SK-N-SH (cell line): ENCODE results near the gene RBBP5. TPM values are rescaled to one million over a fixed set of nuclear protein-coding genes. Genes with fewer than 3 reads are reported as not detected.

Experiments
- CTCF ChIA-PET: fragments of 300-600, 350-600 bp; formaldehyde crosslinking; extraction: SDS; loops from one replicate; lab custom pipeline; 2021; lab: Yijun Ruan, JAX
- POLR2A ChIA-PET: fragments of 350-600 bp; sonication (Branson Sonifier 250); formaldehyde crosslinking; extraction: SDS; loops from one replicate; lab custom pipeline; 2020; ENCODE audit warnings: antibody characterized with exemption, inconsistent platforms; lab: Yijun Ruan, JAX
- DNase-seq: peaks from one replicate; pipeline ENCODE4 v3.0.0; 2012
- H2AFZ ChIP-seq: fragments of 200-600 bp; sonication (generic); 2 replicates; pipeline ENCODE4 v1.8.1; 2016; ENCODE audit warnings: antibody characterized with exemption, mild to moderate bottlenecking, low read depth
- H3F3A ChIP-seq: fragments of 200-600 bp; sonication (generic); replicated peaks from 2 replicates; pipeline ENCODE3; 2016; ENCODE audit warnings: antibody characterized with exemption, mild to moderate bottlenecking; ENCODE audit not compliant: insufficient read depth
- H3K27ac ChIP-seq, 2 experiments: fragments of 200-500 bp in 1 of 2; fragments of 200-600 bp in 1 of 2; sonication (Bioruptor generic) in 1 of 2; sonication (generic), shearing (Covaris generic) in 1 of 2; 2 replicates each; pipeline versions ENCODE4 v1.5.1 to v1.6.1; 2014 to 2016; ENCODE audit warnings: low read depth in 2 of 2, inconsistent platforms in 1 of 2, low read length in 1 of 2, mild to moderate bottlenecking in 1 of 2, mixed read lengths in 1 of 2
- H3K27me3 ChIP-seq: fragments of 200-600 bp; sonication (generic), shearing (Covaris generic); 2 replicates; pipeline ENCODE4 v1.6.1; 2016; ENCODE audit warnings: mixed run types; ENCODE audit not compliant: insufficient read depth
- H3K36me3 ChIP-seq, 2 experiments: fragments of 200-500 bp in 1 of 2; fragments of 200-600 bp in 1 of 2; sonication (Bioruptor generic) in 1 of 2; sonication (generic) in 1 of 2; replicated peaks in 1 of 2; 2 replicates each; pipeline versions ENCODE3 to v1.5.1; 2014 to 2016; ENCODE audit warnings: low read length in 1 of 2, mild to moderate bottlenecking in 1 of 2; ENCODE audit not compliant: insufficient read depth in 2 of 2, control insufficient read depth in 1 of 2
- H3K4me1 ChIP-seq, 2 experiments: fragments of 200-500 bp in 1 of 2; fragments of 200-600 bp in 1 of 2; sonication (Bioruptor generic) in 1 of 2; sonication (generic), shearing (Covaris generic) in 1 of 2; 2 replicates each; pipeline versions ENCODE4 v1.5.1 to v1.6.1; 2014 to 2016; ENCODE audit warnings: low read depth in 1 of 2, low read length in 1 of 2, mixed run types in 1 of 2; ENCODE audit not compliant: insufficient read depth in 2 of 2, control insufficient read depth in 1 of 2
- H3K4me2 ChIP-seq: fragments of 200-600 bp; sonication (generic), shearing (Covaris generic); 2 replicates; pipeline ENCODE4 v1.6.1; 2017; ENCODE audit warnings: mixed run types
- H3K4me3 ChIP-seq, 2 experiments: fragments of 200-500 bp in 1 of 2; fragments of 200-600 bp in 1 of 2; sonication (Bioruptor generic) in 1 of 2; sonication (generic), shearing (Covaris generic) in 1 of 2; 2 replicates each; pipeline versions ENCODE4 v1.5.1 to v1.8.1; 2014 to 2016; ENCODE audit warnings: low read depth in 2 of 2, inconsistent platforms in 1 of 2, low read length in 1 of 2, mild to moderate bottlenecking in 1 of 2, mixed read lengths in 1 of 2, moderate library complexity in 1 of 2
- H3K79me2 ChIP-seq: fragments of 200-600 bp; sonication (generic); 2 replicates; pipeline ENCODE4 v1.8.1; 2017; ENCODE audit warnings: mild to moderate bottlenecking; ENCODE audit not compliant: insufficient read depth
- H3K9ac ChIP-seq: fragments of 200-600 bp; sonication (generic); 2 replicates; pipeline ENCODE4 v1.6.1; 2017; ENCODE audit warnings: mixed run types
- H3K9me2 ChIP-seq: fragments of 200-600 bp; sonication (generic); 2 replicates; pipeline ENCODE4 v1.6.1; 2017; ENCODE audit warnings: mixed run types
- H3K9me3 ChIP-seq: fragments of 200-600 bp; sonication (generic); 2 replicates; pipeline ENCODE4 v1.6.1; 2017; ENCODE audit warnings: mixed run types, mild to moderate bottlenecking, moderate library complexity
- H4K20me1 ChIP-seq: fragments of 200-600 bp; sonication (generic); 2 replicates; pipeline ENCODE4 v1.6.1; 2017; ENCODE audit warnings: mild to moderate bottlenecking, mixed run types; ENCODE audit not compliant: insufficient read depth
- CHD2 ChIP-seq: fragments of 150-350 bp; IDR thresholded peaks from 2 replicates; pipeline ENCODE4 v1.6.1; 2018; ENCODE audit warnings: low read length; ENCODE audit not compliant: partially characterized antibody
- CTCF ChIP-seq: fragments of 200-600 bp; sonication (generic); IDR thresholded peaks from 2 replicates; pipeline ENCODE4 v1.6.1; 2017; ENCODE audit warnings: antibody characterized with exemption, mild to moderate bottlenecking, moderate library complexity
- ELF1 ChIP-seq: IDR thresholded peaks from 2 replicates; pipeline ENCODE4 v1.4.0; 2012
- FOSL2 ChIP-seq: IDR thresholded peaks from 2 replicates; pipeline ENCODE4 v1.4.0; 2012; ENCODE audit warnings: low read depth, mild to moderate bottlenecking, moderate library complexity, borderline replicate concordance
- GABPA ChIP-seq: IDR thresholded peaks from 2 replicates; pipeline ENCODE4 v1.4.0; 2012; ENCODE audit warnings: low read depth, mild to moderate bottlenecking
- MEF2A ChIP-seq: IDR thresholded peaks from 2 replicates; pipeline ENCODE4 v1.4.0; 2012; ENCODE audit warnings: low read depth, borderline replicate concordance
- NFIC ChIP-seq: IDR thresholded peaks from 2 replicates; pipeline ENCODE4 v1.4.0; 2012; ENCODE audit warnings: borderline replicate concordance
- PBX3 ChIP-seq: IDR thresholded peaks from 2 replicates; pipeline ENCODE4; 2012
- RAD21 ChIP-seq: IDR thresholded peaks from 2 replicates; pipeline ENCODE4 v1.6.1; 2012; ENCODE audit warnings: mild to moderate bottlenecking, low read length
- REST ChIP-seq: IDR thresholded peaks from 2 replicates; pipeline ENCODE4 v1.6.1; 2012; ENCODE audit warnings: mild to moderate bottlenecking, low read depth, low read length, moderate library complexity
- SIN3A ChIP-seq: IDR thresholded peaks from 2 replicates; pipeline ENCODE4 v1.6.1; 2012; ENCODE audit warnings: low read depth, mild to moderate bottlenecking, low read length, moderate library complexity, borderline replicate concordance
- SMC3 ChIP-seq: IDR thresholded peaks from 2 replicates; pipeline ENCODE4 v1.6.1; 2012; ENCODE audit warnings: low read depth, low read length, improper control_type of control experiment
- TAF1 ChIP-seq: IDR thresholded peaks from 2 replicates; pipeline ENCODE4 v1.6.1; 2012; ENCODE audit warnings: low read depth, mild to moderate bottlenecking, low read length, moderate library complexity, borderline replicate concordance
- TEAD4 ChIP-seq: IDR thresholded peaks from 2 replicates; pipeline ENCODE4 v1.4.0; 2012; ENCODE audit warnings: mild to moderate bottlenecking, borderline replicate concordance; ENCODE audit not compliant: insufficient read depth
- USF1 ChIP-seq: IDR thresholded peaks from 2 replicates; pipeline ENCODE4 v1.4.0; 2012; ENCODE audit warnings: low read depth, borderline replicate concordance
- YY1 ChIP-seq: IDR thresholded peaks from 2 replicates; pipeline ENCODE4 v1.4.0; 2012; ENCODE audit warnings: low read depth, mild to moderate bottlenecking
- WGBS: methylation state at CpG from one replicate; pipeline ENCODE4 v1.1.6; 2017; ENCODE audit warnings: low lambda C conversion rate; 5-methylcytosine and 5-hydroxymethylcytosine counted together
- polyA plus RNA-seq, 3 experiments: library from polyadenylated mRNA; depleted of rRNA; stranded (reverse); fragments of >200 nt; gene quantifications; 2 replicates each; pipeline ENCODE4 v1.2.3, GENCODE V29; 2012

Gene RBBP5
- polyA plus RNA-seq, 1 of the 3 experiments (the other 2 are of a cell fraction) = 5.7 TPM

DNA sequence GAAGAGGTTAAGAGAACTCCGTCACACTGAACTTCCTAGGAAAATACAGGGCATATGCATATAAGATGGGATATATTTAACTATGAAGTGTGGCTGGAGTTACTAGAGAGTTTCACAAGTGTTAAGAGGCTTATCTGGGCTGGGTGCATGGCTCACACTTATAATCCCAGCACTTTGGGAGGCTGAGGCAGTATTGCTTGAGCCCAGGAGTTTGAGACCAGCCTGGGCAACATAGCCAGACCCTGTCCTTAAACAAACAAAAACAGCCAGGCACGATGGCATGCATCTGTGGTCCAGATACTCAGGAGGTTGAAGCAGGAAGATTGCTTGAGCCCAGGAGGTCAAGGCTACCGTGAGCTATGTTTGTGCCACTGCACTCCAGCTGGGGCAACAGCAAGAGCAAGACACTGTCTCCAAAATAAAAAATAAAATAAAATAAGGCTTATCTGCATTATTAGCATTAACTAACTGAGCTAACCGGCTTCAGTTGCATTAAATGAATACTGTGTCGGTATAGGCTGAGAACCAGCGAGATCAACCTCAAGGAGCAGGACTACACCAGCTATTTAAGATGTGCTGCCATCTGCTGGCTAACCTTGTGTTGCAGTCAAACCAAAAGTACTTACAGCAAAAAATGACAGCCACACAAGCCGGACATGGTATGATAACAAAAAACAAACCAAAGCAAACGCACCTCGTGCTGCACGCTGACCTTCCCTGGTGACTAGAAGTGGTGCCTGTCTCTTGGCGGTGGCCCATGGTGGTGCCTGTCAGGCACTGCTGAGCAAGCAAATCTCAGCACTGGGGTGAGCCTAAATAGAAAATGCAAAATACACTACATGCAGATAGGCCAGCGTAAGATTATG lies 19.7 kb upstream of the RBBP5 start:
- H3K9me3 ChIP-seq = no peaks in the 10 kb centered on the region
- no peak overlapping the region for H2AFZ ChIP-seq
- peak overlapping the region in 1 of 2 experiments; percentile 33; a peak in 1 of 4 replicates for H3K4me3 ChIP-seq
- no peak overlapping the region for H3K9ac ChIP-seq
- peaks cover 5 to 10% of the 10 kb centered on the region in 2 experiments for H3K4me1 ChIP-seq
- CTCF ChIA-PET = interaction anchor here (0.6 to 4.5 kb wide), 56 partner anchors 8 to 391 kb away, joined by 3 to 33 read pairs (median 4); partner anchors contain the start of gene RBBP5
- POLR2A ChIA-PET = no interaction called here
- H4K20me1 ChIP-seq = no peaks in the 10 kb centered on the region
- no peak overlapping the region for H3K27ac ChIP-seq
- no peaks in the 10 kb centered on the region for H3K27me3 ChIP-seq
- peak; percentile 67 for DNase-seq
- TF ChIP-seq TEAD4 = no peak
- peak; percentile 94 for TF ChIP-seq CTCF
- no peak for TF ChIP-seq FOSL2
- peak; percentile 67 for TF ChIP-seq RAD21
- peak; percentile 67 for TF ChIP-seq SMC3
- no peaks in the 10 kb centered on the region for H3K79me2 ChIP-seq
- peaks cover 8% of the 10 kb centered on the region for H3F3A ChIP-seq
- H3K36me3 ChIP-seq = peaks cover 0 to 5% of the 10 kb centered on the region in 2 experiments
- H3K4me2 ChIP-seq = peak overlapping the region; percentile 52; the same call in 1 of the 2 replicates
- H3K9me2 ChIP-seq = no peaks in the 10 kb centered on the region
- WGBS = 29% methylated on average over 12 of the region's 12 CpGs

DNA sequence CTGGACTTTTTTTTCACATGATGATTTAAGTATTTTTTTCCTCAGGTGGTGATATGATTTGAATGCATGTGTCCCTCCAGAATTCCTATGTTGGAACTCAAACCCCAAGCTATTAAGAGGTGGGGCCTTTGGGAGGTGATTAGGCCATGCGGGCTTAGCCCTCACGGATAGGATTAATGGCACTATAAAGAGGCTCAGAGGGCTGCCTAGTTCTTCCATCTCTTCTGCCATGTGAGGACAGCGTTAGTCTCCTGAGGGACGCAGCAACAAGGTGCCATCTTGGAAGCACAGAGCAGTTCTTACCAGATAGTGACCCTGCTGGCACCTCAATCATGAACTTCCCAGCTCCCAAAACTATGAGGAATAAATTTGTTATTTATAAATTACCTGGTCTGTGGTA lies 18.3 kb upstream of the RBBP5 start:
- Histone ChIP-seq H2AFZ (no peak overlapping the region), H3K79me2 (no peaks in the 10 kb centered on the region), H3K4me3 (no peak overlapping the region), H3F3A (peaks cover 4% of the 10 kb centered on the region), H3K9me3 (no peaks in the 10 kb centered on the region), H3K36me3 (no peaks in the 10 kb centered on the region), H3K9ac (no peak overlapping the region), H4K20me1 (no peaks in the 10 kb centered on the region), H3K4me2 (no peak overlapping the region), H3K27me3 (no peaks in the 10 kb centered on the region), H3K4me1 (peaks cover 2 to 5% of the 10 kb centered on the region in 2 experiments), H3K9me2 (no peaks in the 10 kb centered on the region), H3K27ac (no peak overlapping the region)
- ChIA-PET CTCF (interaction anchor here (1.0 to 4.5 kb wide), 12 partner anchors 11 to 164 kb away, joined by 3 to 33 read pairs (median 11); no protein-coding TSS in a partner anchor), POLR2A (no interaction called here)
- no peak for DNase-seq
- WGBS = 90% methylated on average over 4 of the region's 4 CpGs
- TF ChIP-seq REST (no peak), YY1 (no peak), MEF2A (no peak), ELF1 (no peak), RAD21 (no peak), PBX3 (no peak), TAF1 (no peak), SIN3A (no peak), NFIC (no peak), CHD2 (no peak), USF1 (no peak), GABPA (no peak)
